ENCODE results near the gene ORMDL2.
"Not testable (repeated sequence)": the region's sequence is repeated elsewhere in the genome, so short reads cannot be mapped to it uniquely, and the experiment has no call there.

Gene ORMDL2

DNA sequence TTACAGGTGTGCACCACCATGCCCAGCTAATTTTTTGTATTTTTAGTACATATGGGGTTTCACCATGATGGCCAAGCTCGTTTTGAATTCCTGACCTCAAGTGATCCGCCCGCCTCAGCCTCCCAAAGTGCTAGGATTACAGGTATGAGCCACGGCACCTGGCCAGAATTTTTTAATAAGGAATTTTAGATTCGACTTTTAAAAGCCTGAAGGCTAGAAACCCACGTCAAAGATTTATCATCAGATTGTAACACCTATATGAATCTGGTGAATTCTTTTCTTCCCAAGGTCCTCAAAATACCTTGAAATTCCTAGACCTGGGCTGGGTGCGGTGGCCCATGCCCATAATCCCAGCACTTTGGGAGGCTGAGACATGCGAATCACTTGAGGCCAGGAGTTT is 43.6 kb downstream of the ORMDL2 start:
- DNase-seq (ENCODE audit: low read depth): no peak

DNA sequence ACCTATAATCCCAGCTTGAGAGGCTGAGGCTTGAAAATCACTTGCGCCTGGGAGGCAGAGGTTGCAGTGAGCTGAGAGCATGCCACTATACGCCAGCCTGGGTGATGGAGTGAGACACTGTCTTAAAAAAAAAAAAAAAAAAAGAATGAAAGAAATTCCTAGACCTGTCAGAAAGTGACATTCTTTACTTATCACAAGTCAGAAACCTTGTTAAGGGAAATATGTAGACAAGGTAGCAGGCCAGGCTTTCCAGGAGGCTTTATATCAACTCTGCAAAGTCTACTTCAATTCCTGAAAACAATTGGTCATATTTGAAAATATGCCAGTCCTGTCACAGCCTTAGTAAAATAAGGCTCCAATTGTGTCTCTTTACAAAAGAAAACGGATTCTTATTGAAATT is 44.0 kb downstream of the ORMDL2 start:
- DNase-seq (ENCODE audit: low read depth): no peak

DNA sequence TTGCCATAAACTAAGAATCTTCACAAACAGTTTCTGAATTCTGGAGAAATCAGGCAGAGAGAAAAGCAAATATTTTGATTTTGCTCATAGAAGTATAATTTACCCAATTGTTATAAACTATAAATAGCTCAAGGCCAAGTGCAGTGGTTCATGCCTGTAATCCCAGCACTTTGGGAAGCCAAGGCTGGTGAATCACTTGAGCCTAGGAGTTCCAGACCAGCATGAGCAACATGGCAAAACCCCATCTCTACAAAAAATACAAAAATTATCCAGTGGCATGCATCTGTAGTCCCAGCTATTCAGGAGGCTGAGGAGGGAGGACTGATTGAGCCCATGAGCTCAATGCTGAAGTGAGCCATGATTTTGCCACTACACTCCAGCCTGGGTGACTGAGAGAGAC is 44.4 kb downstream of the ORMDL2 start:
- no peak for DNase-seq (ENCODE audit: low read depth)

DNA sequence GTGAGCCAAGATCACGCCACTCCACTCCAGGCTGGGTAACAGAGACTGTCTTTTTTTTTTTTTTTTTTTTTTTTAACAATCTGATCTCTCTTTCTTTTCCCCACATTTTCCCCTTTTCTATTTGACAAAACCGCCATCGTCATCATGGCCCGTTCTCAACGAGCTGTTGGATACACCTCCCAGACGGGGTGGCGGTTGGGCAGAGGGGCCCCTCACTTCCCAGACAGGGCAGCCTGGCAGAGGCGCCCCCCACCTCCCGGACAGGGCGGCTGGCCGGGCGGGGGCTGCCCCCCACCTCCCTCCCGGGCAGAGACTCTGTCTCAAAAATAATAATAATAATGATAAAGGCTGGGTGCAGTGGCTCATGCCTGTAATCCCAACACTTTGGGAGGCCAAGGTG is 45.1 kb downstream of the ORMDL2 start:
- not testable (repeated sequence) for DNase-seq (ENCODE audit: low read depth)

DNA sequence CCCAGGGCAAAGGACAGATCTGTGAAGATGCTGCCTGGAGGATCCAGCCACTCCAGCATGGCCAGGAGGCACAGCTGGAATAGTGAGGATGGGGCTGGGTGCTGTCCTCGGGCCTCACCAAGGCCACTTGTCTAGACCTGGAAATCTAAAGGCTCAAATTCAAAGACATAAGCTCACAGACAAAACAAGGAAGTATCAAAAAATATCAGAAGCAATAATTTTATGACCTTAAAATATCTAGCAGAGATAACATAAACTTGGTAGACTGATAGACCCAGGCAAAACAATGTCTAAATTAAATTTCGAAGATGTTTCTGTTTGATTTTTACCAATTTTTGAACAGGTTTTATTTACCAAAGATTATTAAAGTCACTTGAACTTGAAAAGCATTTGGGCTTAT is 47.5 kb downstream of the ORMDL2 start:
- no peak for DNase-seq (ENCODE audit: low read depth)

DNA sequence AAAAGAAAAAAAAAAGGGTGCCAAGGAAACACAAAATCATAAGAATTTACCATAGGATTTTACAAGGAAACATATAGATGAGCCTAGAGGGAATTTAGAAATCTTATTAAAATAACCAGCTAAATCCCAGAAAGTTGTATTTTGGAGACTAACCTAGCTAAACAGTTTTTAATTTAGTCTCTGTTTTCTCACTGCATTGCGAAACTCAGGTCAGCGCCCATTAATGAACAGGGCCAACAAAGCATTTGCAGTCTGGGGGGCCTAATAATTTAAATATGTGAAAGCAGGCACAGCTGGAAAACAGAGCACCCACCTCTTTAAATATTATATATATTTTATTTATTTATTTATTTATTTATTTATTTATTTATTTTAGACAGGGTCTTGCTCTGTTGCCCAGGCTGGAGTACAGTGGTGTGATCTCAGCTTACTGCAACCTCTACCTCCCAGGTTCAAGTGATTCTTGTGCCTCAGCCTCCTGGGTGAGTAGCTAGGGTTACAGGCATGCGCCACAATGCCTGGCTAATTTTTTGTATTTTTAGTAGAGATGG is 48.7 kb downstream of the ORMDL2 start:
- not testable (repeated sequence) for DNase-seq (ENCODE audit: low read depth)

Data from HS-5 (cell line).